Urinary bladder (tissue), 4 donors: Measurements from ENCODE around the gene RNF213. TPM values are rescaled to one million over a fixed set of nuclear protein-coding genes. Genes with fewer than 3 reads are reported as not detected.
"Not testable (repeated sequence)": the region's sequence is repeated elsewhere in the genome, so short reads cannot be mapped to it uniquely, and the experiment has no call there.

Source experiments
- DNase-seq: peaks from one replicate; pipeline ENCODE4 v3.0.0-alpha.2; 2015; ENCODE audit errors: extremely low spot score
- H3K27ac ChIP-seq: one replicate; pipeline ENCODE4 v1.5.1; 2013; ENCODE audit warnings: low read depth, mild to moderate bottlenecking, moderate library complexity
- H3K36me3 ChIP-seq: one replicate; pipeline ENCODE4 v1.6.1; 2013; ENCODE audit warnings: mild to moderate bottlenecking, moderate library complexity; ENCODE audit not compliant: insufficient read depth
- H3K4me1 ChIP-seq: one replicate; pipeline ENCODE4 v1.6.1; 2013; ENCODE audit warnings: mild to moderate bottlenecking, moderate library complexity; ENCODE audit not compliant: insufficient read depth
- H3K4me3 ChIP-seq: one replicate; pipeline ENCODE4 v1.5.1; 2013; ENCODE audit warnings: low read depth, low read length
- WGBS: extraction: QIAGEN DNeasy Blood & Tissue Kit; methylation state at CpG from one replicate; pipeline ENCODE4 v1.1.7; 2013; 5-methylcytosine and 5-hydroxymethylcytosine counted together
- polyA plus RNA-seq: library from polyadenylated mRNA; stranded (reverse); fragments of 200-250 nt; gene quantifications from one replicate; pipeline ENCODE4 v1.2.3, GENCODE V29; 2013
- total RNA-seq: library from RNA; depleted of rRNA; stranded (reverse); fragments of >200 nt; gene quantifications from one replicate; pipeline ENCODE4 v1.2.3, GENCODE V29; 2014
- donor health status: healthy with polysubstance abuse.
- donor health status: healthy.

The RNF213 gene
- total and polyA plus RNA-seq, 2 donors: 37.2 to 81.5 TPM

DNA sequence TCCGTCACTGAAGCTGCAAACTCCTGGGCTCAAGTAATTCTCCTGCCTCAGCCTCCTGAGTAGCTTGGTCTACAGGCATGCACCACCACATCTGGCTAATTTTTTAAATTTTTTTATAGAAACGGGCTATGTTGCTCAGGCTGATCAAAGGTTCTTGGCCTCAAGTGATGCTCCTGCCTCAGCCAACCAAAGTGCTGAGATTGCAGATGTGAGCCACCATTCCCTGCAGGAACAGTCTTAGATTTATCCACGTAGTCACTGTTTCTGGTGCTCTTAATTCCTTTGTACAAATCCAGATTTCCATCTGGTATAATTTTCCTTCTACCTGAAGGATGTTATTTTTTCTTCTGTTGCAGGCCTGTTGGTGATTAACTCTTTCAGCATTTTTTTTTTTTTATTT is 27.4 kb upstream of the RNF213 start:
- no peak for DNase-seq
- no peak overlapping the region for H3K4me3 ChIP-seq
- no peak overlapping the region for H3K27ac ChIP-seq
- H3K4me1 ChIP-seq: no peaks in the 10 kb centered on the region
- 96% methylated on average over 3 of the region's 3 CpGs for WGBS
- H3K36me3 ChIP-seq: no peaks in the 10 kb centered on the region

DNA sequence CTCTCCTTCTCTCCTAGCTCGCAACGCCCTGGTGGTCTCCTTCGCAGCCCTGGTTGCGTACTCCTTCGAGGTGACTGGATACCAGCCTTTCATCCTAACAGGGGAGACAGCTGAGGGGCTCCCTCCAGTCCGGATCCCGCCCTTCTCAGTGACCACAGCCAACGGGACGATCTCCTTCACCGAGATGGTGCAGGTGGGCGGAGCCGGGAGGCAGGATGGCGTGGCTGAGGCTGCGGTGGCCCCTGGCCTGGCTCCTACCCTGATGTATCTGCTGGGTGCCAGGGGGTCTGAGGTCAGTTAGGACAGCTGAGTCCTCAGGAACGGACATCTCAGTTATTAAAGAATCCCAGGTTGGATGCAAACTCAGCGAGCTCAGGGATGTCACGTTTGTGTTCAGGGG is 23.7 kb upstream of the RNF213 start:
- Histone ChIP-seq H3K27ac (no peak overlapping the region), H3K36me3 (no peaks in the 10 kb centered on the region), H3K4me3 (no peak overlapping the region), H3K4me1 (no peaks in the 10 kb centered on the region)
- DNase-seq: no peak
- 86% methylated on average over 17 of the region's 17 CpGs for WGBS

DNA sequence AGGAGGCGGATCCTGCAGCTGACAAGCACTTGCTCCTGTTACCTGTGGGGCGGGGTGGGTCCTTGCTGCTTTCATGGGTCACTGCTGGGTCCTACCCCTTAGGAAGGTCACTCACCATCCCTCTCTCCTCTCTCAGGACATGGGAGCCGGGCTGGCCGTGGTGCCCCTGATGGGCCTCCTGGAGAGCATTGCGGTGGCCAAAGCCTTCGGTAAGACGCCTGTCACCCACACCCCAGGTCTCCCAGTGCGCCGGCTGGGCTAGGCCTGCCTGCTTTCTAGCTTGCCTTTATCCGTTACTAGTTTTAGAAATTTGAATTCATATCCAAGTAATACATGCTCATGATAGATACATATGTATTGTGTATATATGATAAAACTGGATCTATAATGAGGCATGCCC is 23.3 kb upstream of the RNF213 start:
- 96% methylated on average over 10 of the region's 10 CpGs for WGBS
- no peaks in the 10 kb centered on the region for H3K36me3 ChIP-seq
- DNase-seq: no peak
- no peaks in the 10 kb centered on the region for H3K4me1 ChIP-seq
- no peak overlapping the region for H3K27ac ChIP-seq
- no peak overlapping the region for H3K4me3 ChIP-seq

DNA sequence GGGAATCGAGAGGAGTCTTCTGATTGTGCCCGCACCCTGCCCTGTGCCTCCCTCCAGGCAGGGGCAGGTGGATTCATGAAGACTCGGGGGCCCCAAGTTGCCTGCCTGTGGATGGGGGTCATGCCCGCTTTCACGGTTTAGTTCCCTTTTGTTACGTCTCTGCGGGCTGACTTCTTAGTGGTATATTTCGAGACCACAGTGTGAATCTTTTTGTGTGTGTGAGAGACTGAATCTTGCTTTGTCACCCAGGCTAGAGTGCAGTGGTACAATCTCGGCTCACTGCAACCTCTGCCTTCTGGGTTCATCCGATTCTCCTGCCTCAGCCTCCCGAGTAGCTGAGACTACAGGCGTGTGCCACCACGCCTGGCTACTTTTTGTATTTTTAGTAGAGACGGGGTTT is 18.1 kb upstream of the RNF213 start:
- 89% methylated on average over 14 of the region's 14 CpGs for WGBS
- no peak overlapping the region for H3K27ac ChIP-seq
- DNase-seq: no peak
- H3K4me3 ChIP-seq: no peak overlapping the region
- H3K4me1 ChIP-seq: no peaks in the 10 kb centered on the region
- H3K36me3 ChIP-seq: peaks cover 4% of the 10 kb centered on the region

DNA sequence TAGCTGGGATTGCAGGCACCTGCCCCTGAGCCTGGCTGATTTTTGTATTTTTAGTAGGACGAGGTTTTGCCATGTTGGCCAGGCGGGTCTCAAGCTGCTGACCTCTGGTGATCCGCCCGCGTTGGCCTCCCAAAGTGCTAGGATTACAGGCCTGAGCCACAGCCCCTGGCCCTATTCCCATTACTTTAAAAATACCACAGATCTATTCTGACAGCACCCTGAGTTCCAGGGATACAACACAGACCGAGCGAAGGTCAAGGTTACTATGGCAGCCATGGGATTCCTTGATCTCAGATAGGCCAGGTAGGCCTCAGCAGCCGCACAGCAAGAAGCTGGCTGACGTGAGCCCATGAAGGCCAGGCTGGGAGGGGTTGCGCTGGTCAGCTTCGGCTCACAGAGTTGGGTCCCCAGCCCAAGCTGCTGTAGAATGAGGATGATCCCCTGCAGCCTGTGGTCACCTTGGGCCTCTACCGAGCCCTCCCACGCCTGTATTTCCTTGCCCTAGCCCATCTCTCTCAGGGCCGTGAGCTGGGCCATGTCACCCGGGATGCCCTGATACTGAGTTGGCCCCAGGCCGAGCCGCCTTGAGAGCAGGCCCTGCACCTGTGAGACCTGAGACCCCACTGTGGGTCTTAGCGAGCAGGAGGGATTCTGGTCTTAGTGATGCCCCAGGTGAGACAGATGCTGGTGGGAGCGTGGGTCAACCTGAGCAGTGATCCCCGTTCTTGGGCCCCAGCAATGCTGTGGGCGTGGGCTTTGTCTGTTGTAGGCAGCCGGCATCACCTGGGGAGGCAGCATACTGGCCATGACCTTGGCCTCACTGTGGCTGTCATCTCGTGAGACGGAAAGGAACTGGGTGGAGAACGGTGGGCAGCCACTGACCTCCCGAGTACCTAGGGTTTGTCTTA is 16.9 kb upstream of the RNF213 start:
- peaks cover 6% of the 10 kb centered on the region for H3K36me3 ChIP-seq
- H3K4me3 ChIP-seq: no peak overlapping the region
- H3K4me1 ChIP-seq: no peaks in the 10 kb centered on the region
- DNase-seq: no peak
- 94% methylated on average over 26 of the region's 26 CpGs for WGBS
- H3K27ac ChIP-seq: no peak overlapping the region

DNA sequence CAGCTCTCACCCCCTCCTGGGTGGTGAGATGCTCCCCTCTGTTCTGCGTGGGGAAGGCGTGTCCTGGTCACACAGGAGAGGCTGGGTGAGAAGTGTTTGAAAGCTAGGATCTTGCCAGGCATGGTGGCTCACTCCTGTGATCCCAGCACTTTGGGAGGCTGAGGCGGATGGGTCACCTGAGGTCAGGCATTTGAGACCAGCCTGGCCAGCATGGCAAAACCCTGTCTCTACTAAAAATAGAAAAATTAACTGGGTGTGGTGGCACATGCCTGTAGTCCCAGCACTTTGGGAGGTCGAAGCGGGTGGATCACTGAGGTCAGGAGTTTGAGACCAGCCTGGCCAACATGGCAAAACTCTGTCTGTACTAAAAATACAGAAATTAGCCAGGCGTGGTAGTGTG is 16.2 kb upstream of the RNF213 start:
- not testable (repeated sequence) for H3K4me1 ChIP-seq, DNase-seq, H3K27ac ChIP-seq, H3K4me3 ChIP-seq, H3K36me3 ChIP-seq
- WGBS: 93% methylated on average over 6 of the region's 6 CpGs

DNA sequence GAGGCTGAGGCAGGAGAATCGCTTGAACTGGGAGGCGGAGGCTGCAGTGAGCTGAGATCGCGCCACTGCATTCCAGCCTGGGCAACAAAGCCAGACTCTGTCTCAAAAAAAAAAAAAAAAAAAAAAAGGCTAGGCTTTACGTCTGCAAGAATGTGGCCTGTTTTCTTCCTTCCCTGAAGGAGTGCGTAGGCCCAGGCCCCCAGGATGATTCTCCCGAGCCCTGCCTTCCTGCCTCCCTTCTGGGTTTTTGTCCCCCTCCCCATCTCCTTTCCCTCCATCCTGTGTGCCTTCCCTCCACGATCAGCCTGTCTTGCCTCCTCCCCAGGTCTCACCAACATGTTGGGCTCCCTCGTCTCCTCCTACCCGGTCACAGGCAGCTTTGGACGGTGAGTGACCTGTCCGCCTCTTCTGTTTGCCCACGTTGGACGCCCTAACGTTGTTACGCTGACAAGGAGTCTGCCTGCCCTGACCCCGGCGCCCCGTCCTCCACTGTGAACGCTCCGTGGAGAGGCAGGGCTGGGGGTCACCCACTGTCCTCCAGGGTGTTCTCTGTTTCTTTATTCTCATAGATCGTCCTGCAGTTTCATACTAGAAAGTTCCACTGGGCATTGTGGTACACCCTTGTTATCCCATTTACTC is 15.7 kb upstream of the RNF213 start:
- no peak for DNase-seq
- 88% methylated on average over 22 of the region's 22 CpGs for WGBS
- peaks cover 6% of the 10 kb centered on the region for H3K36me3 ChIP-seq
- no peaks in the 10 kb centered on the region for H3K4me1 ChIP-seq
- no peak overlapping the region for H3K27ac ChIP-seq
- no peak overlapping the region for H3K4me3 ChIP-seq

DNA sequence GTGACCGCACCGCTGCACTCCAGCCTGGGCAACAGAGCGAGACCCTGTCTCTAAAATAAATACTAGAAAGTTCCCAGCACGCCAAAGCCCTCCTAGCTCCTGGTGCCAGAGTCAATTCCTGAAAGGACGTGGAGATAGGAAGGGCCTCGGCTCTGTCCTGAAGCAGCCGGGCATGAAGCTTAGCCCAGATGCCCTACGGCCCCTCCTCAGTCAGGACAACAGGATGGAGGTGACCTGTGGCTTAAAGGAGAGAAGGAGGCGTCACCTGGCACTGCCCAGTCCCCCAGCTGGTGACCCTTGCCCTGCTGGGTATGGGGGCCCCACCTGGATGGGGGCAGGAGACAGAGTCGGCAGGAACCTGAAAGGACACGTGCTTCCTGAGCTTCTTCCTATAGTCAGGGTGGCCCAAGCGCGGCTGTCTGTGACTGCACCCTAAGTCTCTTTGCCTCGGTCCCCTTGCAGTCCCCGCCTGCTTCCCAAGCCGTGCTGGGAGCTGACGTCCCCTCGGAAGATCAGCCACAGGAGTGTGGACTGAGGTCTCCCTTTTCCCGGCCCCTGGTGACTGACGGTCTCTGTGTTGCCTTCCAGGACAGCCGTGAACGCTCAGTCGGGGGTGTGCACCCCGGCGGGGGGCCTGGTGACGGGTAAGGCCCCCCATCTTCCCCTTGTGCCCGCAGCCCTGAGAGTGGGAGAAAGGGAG is 14.9 kb upstream of the RNF213 start:
- Histone ChIP-seq H3K27ac (no peak overlapping the region), H3K4me1 (no peaks in the 10 kb centered on the region), H3K36me3 (peaks cover 6% of the 10 kb centered on the region), H3K4me3 (no peak overlapping the region)
- no peak for DNase-seq
- WGBS: 92% methylated on average over 27 of the region's 27 CpGs

DNA sequence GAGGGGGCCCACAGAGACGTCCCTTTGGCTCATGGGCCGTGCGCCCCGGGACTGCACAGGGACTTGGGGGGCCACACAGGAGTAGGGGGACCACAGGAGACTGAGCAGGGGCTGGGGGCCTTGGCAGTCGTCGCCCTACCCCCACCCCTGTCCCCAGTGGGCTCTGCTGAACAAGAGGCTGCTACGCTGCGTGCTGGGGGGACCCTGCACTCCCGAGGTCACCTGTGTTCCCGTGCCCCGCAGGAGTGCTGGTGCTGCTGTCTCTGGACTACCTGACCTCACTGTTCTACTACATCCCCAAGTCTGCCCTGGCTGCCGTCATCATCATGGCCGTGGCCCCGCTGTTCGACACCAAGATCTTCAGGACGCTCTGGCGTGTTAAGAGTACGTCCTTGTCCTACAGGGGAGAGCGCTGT is 14.4 kb upstream of the RNF213 start:
- Histone ChIP-seq H3K36me3 (peaks cover 6% of the 10 kb centered on the region), H3K27ac (no peak overlapping the region), H3K4me3 (no peak overlapping the region), H3K4me1 (no peaks in the 10 kb centered on the region)
- WGBS: 96% methylated on average over 19 of the region's 19 CpGs
- DNase-seq: no peak

DNA sequence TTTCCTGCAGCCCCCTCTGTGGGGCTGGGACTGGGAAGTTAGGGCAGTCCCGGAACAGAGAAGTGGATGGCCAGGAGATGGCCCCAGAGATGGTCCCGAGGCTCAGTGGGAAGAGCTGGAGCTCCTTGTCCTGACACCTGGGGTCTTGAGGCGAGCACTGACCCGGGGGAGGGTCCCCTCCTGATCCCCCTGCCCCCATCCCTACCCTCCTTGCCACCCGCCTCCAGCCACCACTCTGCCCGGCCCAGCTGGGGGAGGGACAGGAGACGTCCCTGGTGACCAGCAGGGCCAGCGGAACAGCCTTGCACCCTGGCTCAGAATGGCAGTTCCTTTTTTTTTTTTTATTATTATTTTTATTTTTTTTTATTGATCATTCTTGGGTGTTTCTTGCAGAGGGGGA is 13.9 kb upstream of the RNF213 start:
- H3K4me3 ChIP-seq: no peak overlapping the region
- no peak overlapping the region for H3K27ac ChIP-seq
- no peaks in the 10 kb centered on the region for H3K4me1 ChIP-seq
- WGBS: 94% methylated on average over 8 of the region's 8 CpGs
- H3K36me3 ChIP-seq: peaks cover 6% of the 10 kb centered on the region
- no peak for DNase-seq

DNA sequence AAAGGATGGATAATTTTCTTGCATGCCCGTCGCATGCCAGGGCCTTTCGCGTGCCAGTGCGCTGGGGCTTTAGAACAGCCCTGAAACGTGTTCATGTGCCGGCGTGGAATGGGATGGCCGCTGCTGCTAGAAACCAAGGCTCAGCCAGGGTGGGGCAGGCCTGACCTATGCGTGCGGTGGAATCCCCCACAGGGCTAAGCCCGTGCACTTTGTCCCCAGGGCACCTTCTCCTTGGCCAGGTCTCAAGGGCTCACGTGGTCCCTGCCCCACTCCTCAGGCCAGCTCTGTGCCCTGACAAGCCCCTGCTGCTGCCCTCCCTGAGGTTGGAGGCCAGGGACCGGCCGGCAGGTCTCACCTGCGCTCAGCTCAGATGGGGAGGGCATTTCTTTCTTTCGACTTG is 13.1 kb upstream of the RNF213 start:
- no peak overlapping the region for H3K4me3 ChIP-seq
- no peaks in the 10 kb centered on the region for H3K4me1 ChIP-seq
- WGBS: 95% methylated on average over 17 of the region's 17 CpGs
- no peak for DNase-seq
- peaks cover 6% of the 10 kb centered on the region for H3K36me3 ChIP-seq
- H3K27ac ChIP-seq: no peak overlapping the region

DNA sequence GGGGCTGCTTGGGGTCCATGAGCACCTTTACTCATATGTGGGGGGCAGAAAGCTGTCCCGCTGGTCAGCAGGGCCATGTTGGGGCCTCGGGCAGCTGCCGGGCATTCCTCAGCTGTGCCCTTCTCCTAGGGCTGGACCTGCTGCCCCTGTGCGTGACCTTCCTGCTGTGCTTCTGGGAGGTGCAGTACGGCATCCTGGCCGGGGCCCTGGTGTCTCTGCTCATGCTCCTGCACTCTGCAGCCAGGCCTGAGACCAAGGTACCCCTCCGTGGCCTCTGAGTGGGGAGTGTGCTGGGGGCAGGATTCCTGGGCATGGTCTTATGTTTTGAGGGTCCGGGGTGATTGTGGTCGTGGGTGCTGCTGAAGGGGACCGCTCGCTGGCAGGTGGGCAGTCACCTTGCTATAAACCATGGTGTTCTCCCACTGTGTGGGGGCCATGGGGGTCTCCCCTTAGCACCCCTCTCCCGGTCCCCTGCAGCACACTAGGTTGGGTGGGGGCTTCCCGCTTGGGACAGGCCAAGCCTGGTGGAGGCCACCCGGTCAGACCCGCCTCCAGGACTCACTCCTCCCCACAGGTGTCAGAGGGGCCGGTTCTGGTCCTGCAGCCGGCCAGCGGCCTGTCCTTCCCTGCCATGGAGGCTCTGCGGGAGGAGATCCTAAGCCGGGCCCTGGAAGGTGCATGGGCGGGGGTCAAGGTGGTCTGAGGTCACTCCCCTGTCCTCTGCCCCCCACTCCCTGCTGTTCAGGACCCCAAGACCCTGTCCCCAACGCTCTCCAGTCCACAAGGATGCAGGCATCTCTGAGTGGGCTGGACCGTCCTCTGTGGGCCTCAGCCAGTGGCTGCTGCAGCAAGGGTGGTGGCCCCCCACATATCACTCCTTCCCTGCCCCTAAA is 12.4 kb upstream of the RNF213 start:
- no peak for DNase-seq
- Histone ChIP-seq H3K4me1 (no peaks in the 10 kb centered on the region), H3K36me3 (peaks cover 6% of the 10 kb centered on the region), H3K27ac (no peak overlapping the region), H3K4me3 (no peak overlapping the region)
- WGBS: 94% methylated on average over 23 of the region's 23 CpGs
